ENCODE data around the gene GNA12.

DNA sequence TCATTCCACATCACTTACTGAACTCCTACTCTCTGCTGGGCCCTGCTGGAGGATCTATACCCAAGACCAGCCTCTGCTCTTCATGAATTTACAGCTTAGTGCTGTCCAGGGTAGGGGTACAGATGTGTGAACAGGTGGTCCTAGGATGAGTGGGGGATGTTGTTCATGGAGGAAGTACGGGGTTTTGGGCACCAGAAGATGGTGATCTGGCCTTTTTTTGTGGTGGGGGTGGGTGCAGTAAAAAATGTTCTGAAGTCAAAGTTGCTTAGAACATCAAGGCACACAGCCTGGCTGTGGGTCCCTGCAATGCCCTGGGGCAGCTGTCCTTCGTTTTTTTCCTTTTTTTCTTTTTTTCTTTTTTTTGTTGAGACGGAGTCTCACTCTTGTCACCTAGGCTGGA is 34.2 kb upstream of the GNA12 start:
- TF ChIP-seq, protein P1, sequence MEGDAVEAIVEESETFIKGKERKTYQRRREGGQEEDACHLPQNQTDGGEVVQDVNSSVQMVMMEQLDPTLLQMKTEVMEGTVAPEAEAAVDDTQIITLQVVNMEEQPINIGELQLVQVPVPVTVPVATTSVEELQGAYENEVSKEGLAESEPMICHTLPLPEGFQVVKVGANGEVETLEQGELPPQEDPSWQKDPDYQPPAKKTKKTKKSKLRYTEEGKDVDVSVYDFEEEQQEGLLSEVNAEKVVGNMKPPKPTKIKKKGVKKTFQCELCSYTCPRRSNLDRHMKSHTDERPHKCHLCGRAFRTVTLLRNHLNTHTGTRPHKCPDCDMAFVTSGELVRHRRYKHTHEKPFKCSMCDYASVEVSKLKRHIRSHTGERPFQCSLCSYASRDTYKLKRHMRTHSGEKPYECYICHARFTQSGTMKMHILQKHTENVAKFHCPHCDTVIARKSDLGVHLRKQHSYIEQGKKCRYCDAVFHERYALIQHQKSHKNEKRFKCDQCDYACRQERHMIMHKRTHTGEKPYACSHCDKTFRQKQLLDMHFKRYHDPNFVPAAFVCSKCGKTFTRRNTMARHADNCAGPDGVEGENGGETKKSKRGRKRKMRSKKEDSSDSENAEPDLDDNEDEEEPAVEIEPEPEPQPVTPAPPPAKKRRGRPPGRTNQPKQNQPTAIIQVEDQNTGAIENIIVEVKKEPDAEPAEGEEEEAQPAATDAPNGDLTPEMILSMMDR (IDR thresholded peaks at IDR 0.05 in 8 of 11, conservative IDR thresholded peaks at IDR 0.05 in 3 of 11), result no peak
- TF ChIP-seq POLR2A (IDR thresholded peaks at IDR 0.05) (no peak), POLR2AphosphoS5 (IDR thresholded peaks at IDR 0.05) (no peak)

Measured in spleen (tissue), 7 donors.